ENCODE measurements around the gene UGT3A1.

UGT3A1 gene

GRCh38 chr5:35919191-35919590, 72.0 kb downstream of the UGT3A1 start:
- Histone ChIP-seq H3K4me3 (replicated peaks; ENCODE audit: insufficient read depth, low read length) (no peak overlapping the region), H3K27ac (replicated peaks) (no peak overlapping the region), H3K27me3 (ENCODE audit: insufficient read depth, poor library complexity, severe bottlenecking) (no peaks in the 10 kb centered on the region)
- TF ChIP-seq CTCF (IDR thresholded peaks at IDR 0.05; ENCODE audit: insufficient read depth, low read length) (no peak), SPI1 (IDR thresholded peaks at IDR 0.05; ENCODE audit: borderline replicate concordance, low read depth) (no peak), GABPA (IDR thresholded peaks at IDR 0.05; ENCODE audit: low read depth) (no peak), POLR2AphosphoS5 (IDR thresholded peaks at IDR 0.05; ENCODE audit: low read depth) (no peak), REST (IDR thresholded peaks at IDR 0.05; ENCODE audit: insufficient replicate concordance, low read depth) (no peak)
- no peak for DNase-seq (ENCODE audit: low read depth in 1 of 2, low spot score in 1 of 2)

- Histone ChIP-seq H3K27me3 (ENCODE audit: insufficient read depth, poor library complexity, severe bottlenecking) (no peaks in the 10 kb centered on the region), H3K4me3 (replicated peaks; ENCODE audit: insufficient read depth, low read length) (no peak overlapping the region), H3K27ac (replicated peaks) (peak overlapping the region; percentile 64)
- TF ChIP-seq REST (IDR thresholded peaks at IDR 0.05; ENCODE audit: insufficient replicate concordance, low read depth), result no peak
- TF ChIP-seq GABPA (IDR thresholded peaks at IDR 0.05; ENCODE audit: low read depth), result no peak
- no peak for TF ChIP-seq CTCF (IDR thresholded peaks at IDR 0.05; ENCODE audit: insufficient read depth, low read length)
- no peak for TF ChIP-seq POLR2AphosphoS5 (IDR thresholded peaks at IDR 0.05; ENCODE audit: low read depth)
- no peak for TF ChIP-seq SPI1 (IDR thresholded peaks at IDR 0.05; ENCODE audit: borderline replicate concordance, low read depth)
- no peak for DNase-seq (ENCODE audit: low read depth in 1 of 2, low spot score in 1 of 2)
Measured at GRCh38 chr5:35908814-35909213, 82.4 kb downstream of the UGT3A1 start.

GRCh38 chr5:35908228-35908627, 83.0 kb downstream of the UGT3A1 start:
- TF ChIP-seq SPI1 (IDR thresholded peaks at IDR 0.05; ENCODE audit: borderline replicate concordance, low read depth), result peak; percentile 74; the same call in 1 of the 2 replicates
- TF ChIP-seq REST (IDR thresholded peaks at IDR 0.05; ENCODE audit: insufficient replicate concordance, low read depth), result no peak
- no peak for TF ChIP-seq CTCF (IDR thresholded peaks at IDR 0.05; ENCODE audit: insufficient read depth, low read length)
- Histone ChIP-seq H3K27me3 (ENCODE audit: insufficient read depth, poor library complexity, severe bottlenecking) (no peaks in the 10 kb centered on the region), H3K27ac (replicated peaks) (peak overlapping the region; percentile 64; the same call in 1 of the 2 replicates), H3K4me3 (replicated peaks; ENCODE audit: insufficient read depth, low read length) (no peak overlapping the region)
- DNase-seq (ENCODE audit: low read depth in 1 of 2, low spot score in 1 of 2), result peak in 1 of 2 experiments; percentile 54

All from HL-60 (cell line).